ENCODE data around the gene WBP1L.
A peak's percentile ranks its signal among the peaks of the same experiment; 100 is the strongest.
"Not testable (repeated sequence)": the region's sequence is repeated elsewhere in the genome, so short reads cannot be mapped to it uniquely, and the experiment has no call there.

Gene WBP1L

DNA sequence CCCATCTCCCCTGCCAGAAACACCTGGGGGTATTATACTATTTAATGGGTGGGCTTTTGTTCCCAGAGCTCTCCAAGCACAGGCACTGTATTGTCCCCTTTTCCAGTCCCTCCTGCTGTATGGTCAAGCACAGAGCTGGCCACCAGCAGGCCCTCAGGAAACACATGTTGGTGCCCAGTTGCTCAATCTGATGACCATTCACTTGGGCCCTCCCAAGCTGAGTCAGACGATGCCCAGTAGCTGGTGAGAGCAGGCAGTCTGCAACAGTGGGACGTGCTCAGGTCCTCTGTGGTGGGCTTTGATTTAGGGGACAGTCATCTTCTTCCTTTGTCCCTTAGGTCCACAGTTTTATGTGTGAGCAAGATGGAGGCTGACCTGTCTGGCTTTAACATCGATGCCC, 17.5 kb upstream of the WBP1L start:
- no peak for DNase-seq

DNA sequence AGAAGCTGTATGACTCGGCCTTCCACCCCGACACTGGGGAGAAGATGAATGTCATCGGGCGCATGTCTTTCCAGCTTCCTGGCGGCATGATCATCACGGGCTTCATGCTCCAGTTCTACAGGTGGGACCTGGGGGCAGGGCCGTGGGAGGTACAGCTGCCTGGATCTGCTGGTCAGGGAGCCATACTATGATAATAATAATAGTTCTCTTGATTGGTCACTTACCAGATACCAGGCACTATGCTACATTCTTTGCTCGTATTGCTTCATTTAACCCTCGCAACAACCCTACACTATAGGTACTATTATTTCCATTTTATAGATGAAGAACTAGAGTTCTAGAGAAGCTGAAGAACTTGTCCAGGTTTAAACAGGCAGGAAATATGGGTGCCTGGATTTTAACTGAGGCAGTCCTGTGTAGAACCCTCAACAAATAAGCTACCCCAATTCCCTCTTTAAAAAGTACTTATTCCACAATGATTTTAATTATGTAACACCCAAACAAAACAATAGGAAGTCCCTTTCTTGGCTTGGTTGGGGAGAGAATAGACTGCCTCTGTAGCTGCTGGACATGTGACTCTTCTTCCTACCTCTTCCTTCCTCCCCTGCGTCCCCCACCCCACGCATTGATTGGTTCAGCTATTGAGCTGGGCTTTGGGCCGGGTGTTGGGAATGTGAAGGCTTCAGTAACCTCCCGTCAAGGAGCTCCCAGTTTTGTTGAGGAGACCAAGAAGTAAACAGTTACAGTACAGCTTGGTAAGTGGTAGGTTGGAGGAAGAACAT, 16.5 kb upstream of the WBP1L start:
- no peak for DNase-seq

DNA sequence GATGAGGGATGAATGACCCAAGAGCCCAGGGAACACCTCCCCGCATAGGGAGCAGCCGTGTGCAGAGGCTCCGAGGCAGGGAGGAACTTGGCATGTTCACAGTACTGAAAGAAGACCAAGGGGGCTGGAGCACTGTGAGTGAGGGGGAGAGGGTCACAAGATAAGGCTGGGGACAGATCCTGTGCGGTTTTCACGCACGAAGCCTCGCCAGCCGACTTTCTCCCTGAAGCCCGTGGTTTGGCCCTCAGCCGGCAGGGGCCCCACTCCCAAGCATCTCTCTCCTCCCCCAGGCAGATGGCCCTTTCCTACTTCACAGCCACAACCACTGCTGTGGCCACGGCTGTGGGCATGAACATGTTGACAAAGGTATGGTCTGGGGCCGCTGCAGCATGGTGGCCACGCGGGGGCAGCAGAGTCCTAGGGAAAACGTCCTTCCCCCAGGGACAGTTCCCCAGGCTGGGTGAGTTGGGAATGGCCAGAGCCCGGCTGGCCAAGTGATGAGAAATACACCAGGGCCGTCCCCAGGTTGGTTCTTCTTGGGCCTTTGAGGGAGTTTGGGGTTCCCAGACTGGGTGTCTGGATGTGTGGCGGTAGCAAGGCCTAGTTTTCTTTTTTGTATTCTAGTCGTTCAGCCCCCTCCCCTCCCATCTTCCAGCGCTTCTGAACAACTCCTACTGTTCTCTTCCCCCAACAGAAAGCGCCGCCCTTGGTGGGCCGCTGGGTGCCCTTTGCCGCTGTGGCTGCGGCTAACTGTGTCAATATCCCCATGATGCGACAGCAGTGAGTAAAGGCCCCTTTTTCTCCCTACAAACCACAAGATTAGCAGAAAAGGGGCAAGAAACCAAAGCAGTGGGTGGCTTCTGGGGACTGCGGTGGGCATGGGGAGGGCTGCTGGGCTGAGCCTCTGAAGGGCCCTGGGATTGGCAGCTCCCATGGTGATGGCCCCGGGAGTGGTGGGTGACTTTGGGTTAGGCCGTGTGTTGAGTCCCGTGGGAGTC, 14.4 kb upstream of the WBP1L start:
- peak; percentile 80 for DNase-seq

DNA sequence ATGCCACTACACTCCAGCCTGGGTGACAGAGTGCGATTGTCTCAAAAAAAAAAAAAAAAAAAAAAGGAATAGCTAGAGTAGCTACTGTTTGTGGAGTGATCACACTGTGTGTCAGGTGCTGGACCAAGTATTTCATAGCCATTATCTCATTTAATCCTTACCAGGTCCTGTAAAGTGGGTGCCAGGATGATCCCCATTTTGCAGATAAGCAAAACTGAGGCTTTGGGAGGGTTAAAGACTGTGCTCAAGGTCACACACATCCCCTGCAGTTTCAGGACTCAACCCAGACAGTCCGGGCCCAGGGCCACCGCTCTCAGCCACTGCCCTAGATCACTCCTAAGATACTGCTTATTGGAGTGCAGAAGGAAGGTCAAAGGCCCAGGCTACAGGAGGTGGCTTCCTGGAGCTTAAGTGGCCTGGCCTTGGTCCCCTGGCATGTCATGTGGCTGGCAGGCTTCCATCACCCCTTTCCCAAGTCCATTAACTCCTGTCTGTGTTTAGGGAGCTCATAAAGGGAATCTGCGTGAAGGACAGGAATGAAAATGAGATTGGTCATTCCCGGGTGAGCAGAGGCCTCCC, 12.4 kb upstream of the WBP1L start:
- DNase-seq: no peak

DNA sequence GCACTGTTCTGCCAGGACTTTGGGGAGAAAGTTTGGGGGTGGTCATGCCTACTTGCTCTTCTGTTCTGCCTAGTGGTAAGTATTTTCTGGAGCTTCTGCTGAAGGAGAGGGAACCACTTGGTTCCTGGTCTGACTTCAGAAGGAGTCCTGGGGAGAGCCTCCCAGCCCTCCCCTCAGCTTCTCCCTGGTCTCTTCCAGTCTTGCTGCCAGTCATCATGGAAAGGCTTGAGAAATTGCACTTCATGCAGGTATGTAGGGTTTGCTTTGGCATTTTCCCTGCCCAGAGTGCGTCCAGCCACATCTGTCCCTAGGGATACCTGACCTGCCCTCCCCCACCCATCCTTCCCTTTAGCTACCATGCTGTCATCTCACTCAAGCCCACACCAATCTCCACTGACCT, 11.1 kb upstream of the WBP1L start:
- DNase-seq: no peak

DNA sequence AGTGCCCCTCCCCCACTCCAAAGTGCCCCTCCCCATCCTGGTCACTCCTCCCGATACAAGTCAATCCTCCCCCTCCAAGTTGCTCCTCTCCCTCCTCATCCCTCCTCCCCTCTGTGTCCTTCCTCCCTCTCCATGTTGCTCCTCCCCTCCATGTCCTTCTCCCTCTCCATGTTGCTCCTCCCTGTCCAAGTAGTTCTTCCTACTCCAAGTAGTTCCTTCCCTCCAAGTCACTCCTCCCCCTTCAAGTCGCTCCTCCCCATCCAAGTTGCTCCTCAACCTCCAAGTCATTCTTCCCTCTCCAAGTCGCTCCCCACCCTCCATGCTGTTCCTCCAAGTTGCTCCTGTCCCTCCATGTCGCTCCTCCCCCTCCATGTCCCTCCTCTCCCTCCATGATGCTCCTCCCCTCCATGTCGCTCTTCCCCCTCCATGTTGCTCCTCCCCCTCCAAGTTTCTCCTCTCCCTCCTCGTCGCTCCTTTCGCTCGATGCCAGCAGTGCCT, 8.6 kb upstream of the WBP1L start:
- DNase-seq: no peak

DNA sequence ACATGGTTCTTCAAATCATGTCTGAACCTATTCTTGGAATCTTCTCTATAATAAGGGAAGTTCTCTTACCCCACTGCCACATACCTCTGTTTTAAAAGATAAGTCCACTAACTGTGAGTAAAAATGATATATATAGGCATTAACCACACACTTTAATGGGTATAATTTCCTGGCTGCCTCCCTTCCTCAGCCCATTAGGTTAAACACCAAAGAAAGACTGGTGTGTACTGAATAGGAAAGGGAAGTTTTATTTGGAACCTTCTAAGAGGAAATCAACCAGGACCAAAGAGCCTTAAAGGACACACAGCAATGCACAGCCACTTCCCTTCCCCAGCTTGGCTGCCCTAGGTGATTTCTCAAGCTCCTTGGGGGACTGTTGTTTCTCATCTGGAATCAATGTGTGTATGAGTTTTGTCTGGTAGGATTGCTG, 5.0 kb upstream of the WBP1L start:
- DNase-seq: no peak

DNA sequence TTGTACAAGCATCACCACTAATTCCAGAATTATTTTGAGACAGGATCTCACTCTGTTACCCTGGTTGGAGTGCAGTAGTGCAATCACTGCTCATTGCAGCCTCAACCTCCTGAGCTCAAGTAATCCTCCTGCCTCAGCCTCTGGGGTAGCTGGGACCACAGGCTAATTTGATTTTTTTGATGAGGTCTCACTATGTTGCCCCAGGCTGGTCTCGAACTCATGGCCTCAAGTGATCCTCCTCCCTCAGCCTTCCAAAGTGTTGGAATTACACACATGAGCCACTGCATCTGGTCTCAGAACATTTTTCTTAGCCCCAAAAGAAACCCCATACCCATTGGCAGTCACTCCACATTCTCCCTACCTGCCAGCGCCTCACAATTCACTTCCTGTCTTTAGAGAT, 3.5 kb upstream of the WBP1L start:
- no peak for DNase-seq

DNA sequence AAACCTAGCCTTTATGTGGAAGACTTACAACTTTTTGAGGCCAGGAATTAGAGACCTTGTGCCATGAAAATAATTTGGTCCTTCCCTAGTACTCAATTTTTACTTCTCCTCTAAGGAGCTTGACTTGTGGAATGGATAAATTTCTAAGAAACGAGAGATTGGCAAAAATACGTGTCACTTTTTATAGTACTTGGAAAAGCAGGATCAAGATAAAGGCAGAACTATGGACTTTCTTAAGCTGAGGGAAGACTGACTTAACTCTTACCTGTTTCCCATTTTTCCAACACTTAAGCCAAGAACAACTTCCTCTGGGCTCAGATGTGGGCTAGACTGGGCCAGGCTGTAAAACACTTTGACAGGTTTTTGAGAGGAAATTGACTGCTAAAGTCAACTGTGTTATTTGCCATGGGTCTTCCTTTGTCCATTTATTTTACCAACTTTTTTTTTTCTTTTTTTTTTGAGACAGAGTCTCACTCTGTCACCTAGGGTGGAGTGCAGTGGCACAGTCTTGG, 2.0 kb upstream of the WBP1L start:
- DNase-seq: no peak

DNA sequence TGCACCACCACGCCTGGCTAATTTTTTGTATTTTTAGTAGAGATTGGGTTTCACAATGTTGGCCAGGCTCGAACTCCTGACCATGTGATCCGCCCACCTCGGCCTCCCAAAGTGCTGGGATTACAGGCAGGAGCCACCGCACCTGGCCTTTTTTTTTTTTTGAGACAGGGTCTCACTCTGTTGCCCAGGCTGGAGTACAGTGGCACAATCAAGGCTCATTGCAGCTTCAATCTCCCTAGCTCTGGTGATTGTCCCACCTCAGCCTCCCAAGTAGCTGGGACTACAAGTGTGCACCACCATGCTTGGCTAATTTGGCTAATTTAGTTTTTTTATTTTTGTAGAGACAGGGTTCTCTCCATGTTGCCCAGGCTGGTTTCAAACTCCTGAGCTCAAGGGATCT, 1.4 kb upstream of the WBP1L start:
- DNase-seq: not testable (repeated sequence)

DNA sequence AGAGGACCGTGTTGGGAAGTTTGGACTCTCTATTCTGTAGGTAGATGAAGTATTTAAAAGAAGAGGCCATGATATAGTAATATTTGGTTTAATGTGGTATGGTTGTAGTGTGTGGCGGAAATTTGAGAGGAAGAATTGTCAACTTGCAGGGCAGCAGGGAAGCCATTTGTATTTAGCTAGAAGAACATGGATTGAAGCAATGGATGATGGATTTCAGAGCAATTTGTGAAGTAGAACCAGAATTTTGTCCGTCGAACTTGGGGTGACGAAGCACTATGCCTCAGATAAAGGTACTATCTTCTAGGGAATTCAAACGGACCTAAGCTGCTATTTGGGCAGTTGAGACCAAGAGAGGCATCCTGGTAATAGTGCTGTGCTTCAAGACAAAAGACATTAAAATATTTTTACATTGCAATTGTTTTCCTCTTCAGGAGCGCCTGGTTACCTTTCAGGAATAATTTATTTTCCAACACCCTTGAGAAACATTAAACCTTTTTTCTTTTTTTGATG, 615 bp upstream of the WBP1L start:
- DNase-seq: peak; percentile 44

DNA sequence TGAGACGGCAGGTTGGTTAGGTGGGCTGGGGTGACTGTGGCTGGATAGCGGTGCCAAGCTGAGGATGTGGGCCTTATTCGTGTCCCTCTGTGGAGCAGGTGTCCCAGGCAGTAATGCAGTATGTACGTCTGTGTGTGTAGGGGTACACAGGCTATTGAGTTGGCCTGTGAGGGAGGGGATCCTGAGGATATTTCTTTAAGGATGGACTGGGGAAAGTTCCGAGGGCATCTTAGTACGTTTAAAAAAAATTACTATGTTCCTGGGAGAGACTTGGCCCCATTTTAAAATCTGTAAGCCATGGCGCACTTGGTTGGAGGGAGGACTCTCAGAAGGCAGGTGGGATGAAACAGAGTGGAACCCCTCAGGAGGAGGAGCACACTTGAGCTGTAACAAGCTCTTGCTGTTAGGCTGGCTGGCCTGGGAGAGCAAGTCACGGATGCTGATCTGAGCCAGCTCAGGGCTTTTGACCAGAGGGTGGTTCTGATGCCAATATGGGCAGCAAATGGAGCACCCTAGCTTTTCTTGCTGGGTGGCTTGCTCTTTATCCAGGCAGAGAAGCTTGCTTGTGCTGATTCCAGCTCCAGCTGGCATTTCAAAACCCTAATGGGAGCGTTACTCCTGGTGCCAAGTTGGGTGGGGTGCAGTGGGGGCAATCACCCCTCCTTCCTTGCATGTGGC, 765 bp downstream of the WBP1L start:
- DNase-seq: no peak

DNA sequence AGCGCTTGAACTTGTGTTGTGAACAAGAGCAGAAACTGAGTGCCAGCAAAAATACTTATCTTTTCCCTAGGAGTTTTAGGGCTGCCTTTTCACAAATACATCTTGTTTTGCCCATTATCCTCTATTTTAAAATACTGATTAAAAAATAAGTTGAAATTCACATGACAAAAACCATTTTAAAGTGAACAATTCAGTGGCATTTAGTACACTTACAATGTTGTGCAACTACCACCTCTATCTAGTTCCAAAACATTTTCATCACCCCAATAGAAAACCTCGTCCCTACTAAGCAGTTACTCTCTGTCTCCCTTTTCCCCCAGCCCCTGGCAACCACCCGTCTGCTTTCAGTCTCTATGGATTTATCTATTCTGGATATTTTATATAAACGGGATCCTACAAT, 1.4 kb downstream of the WBP1L start:
- no peak for DNase-seq

DNA sequence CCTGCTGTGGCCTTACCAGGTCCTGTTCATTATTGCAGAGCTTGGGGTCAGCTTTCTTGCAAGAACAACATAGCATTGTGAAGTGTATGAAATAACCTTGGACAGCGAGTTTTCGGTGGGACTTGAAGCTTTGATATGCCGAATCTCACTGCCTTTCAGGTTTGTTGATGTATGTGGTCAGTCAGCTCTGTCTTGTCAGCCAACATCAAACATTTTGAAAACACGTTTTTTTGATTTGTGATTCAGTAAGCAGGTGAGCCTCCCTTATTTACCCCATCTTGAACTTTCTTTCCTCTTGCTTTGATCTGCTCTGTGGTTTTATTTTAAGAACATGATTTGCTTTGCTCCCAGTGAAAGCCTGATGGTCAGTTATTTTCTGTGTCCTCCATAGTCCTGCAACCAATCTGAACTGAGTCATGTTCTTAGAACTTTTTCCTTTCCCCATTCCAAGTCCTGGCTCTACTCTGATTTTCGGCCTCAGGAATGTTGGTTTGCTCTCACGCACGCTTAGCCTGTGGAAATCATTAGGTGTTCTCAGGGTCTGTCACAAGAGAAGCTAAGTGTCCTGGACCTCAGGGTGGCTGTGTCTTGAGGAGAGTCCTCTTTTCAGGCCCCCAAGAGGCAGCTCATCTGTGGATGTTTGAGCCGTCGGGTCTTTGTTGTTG, 8.7 kb downstream of the WBP1L start:
- DNase-seq: no peak

DNA sequence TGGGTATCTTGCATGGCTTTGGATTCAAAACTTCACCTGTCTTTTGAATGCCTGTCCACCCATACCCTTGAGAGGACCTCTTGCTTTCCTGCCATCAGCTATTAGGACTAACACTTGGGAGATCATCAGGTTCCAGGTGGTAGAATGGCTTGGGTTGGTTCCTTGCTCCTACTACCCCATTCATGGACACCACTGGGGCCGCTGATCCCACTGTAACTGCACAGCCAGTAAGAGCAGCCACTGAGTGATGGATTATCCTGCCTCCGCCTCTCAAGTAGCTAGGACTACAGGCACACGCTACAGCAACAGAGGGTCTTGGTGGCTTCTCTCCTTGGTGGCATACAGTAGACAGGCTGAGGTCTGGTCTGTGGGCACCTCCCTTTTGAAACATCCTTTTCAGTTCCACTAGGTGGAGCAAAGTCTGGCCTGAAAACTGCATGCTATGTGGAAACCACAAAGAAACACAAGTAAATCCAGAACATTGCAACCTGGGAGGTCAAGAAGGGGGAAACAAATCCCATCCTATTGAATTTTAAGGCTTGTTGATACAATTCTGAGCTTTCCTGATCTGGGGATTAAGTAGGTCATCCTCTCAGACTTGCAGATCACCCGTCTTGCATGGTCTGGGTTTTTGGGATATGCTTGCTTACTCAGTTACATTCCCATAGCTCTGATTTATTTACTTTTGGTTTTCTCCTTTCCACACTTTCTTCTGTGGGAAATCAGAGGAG, 9.4 kb downstream of the WBP1L start:
- peak; percentile 44 for DNase-seq

DNA sequence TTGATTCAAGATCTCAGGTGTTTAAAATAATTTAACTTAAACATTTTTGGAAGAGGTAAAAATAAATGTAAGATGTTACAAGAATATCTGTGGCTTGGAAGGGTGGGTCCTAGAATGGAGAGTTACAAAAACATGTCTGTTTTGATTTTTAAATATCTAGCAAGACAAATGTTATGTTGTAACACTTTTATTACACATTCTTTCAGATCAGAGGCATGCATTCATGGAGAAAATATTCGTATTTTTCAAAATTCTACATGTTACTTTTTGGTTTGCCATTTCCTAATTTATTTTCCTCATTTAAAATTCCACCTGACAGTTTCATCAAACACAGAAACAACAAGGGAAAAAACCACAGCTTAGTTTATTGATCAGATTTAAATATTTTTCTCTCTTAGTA, 10.0 kb downstream of the WBP1L start:
- DNase-seq: no peak

DNA sequence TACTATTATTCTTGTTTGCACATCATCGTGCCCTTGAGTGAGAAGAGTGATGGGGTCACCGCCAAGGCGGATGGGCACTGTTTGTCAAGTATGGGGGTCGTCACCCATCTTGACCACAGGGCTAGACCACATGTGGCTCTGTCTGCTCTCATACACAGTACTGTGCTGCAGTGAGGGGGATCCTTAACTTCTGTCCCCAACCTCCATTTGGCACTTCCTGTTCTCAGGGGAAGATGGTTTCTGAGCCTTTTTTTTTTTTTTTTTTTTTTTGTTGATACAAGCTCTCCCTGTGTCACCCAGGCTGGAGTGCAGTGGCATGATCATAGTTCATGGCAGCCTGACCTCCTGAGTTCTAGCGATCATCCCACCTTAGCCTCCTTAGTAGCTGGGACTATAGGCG, 13.6 kb downstream of the WBP1L start:
- DNase-seq: no peak

DNA sequence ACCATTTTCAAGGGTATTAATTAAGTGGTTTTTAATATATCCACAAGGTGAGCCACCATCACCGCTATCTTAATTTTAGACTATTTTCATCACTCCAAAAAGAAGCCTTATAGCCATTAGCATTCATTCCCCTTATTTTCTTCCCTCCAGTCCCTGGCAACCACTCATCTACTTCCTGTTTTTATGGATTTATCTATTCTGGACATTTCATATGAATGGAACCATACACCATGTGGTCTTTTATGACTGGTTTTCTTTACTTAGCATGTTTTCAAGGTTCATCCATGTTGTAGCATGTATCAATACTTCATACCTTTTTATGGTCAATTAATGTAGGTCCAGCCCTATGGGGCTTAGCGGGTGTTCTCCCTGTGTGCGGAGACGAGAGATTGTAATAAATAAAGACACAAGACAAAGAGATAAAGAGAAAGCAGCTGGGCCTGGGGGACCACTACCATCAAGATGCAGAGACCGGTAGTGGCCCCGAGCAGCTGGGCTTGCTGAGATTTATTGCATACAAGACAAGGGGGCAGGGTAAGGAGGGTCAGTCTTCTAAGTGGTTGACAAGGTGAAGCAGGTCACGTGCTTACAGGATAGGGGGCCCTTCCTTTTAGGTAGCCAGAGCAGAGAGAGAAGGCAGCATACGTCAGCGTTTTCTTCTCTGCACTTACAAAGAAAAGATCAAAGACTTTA, 14.6 kb downstream of the WBP1L start:
- DNase-seq: no peak

DNA sequence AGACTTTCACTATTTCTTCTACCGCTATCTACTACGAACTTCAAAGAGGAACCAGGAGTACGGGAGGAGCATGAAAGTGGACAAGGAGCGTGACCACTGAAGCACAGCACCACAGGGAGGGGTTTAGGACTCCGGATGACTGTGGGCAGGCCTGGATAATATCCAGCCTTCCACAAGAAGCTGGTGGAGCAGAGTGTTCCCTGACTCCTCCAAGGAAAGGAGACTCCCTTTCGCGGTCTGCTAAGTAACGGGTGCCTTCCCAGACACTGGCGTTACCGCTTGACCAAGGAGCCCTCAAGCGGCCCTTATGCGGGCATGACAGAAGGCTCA, 15.2 kb downstream of the WBP1L start:
- DNase-seq: not testable (repeated sequence)

DNA sequence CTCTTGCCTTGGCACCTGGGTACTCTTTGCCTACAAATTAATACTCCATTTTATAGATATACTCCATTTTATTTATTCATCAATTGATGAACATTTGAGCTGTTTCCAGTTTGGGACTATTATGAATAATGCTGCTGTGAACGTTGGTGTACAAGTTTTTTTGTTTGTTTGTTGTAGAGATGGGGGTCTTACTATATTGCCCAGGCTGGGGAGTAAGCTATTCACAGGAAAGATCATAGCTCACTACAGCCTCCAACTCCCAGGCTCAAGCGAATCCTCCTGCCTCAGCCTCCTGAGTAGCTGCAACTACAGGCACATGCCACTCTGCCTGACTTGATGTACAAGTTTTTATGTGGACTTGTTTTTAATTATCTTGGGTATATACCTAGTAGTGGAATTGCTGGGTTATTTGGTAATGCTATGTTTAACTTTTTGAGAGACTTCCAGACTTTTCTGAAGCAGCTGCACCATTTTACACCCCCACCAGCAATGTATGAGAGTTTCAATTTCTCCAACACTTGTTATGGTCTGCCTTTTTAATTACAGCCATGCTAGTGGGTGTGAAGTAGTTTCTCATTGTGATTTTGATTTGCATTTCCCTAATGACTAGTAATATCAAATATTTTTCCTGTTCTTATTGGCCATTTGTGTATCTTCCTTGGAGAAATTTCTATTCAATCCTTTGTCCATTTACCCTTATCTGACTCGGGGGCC, 15.9 kb downstream of the WBP1L start:
- no peak for DNase-seq

Data from NCI-H82 (cell line).